HG03064 (cell line): ENCODE results near the gene EHD2.
"Not testable (repeated sequence)": the region's sequence is repeated elsewhere in the genome, so short reads cannot be mapped to it uniquely, and the experiment has no call there.

ENCODE experiments used
- ATAC-seq: cut with Tn5 transposase; IDR thresholded peaks from one replicate; pipeline ENCODE4 v1.9.1; 2021; ENCODE audit warnings: low read depth; ENCODE audit not compliant: unreplicated experiment

The EHD2 gene

DNA sequence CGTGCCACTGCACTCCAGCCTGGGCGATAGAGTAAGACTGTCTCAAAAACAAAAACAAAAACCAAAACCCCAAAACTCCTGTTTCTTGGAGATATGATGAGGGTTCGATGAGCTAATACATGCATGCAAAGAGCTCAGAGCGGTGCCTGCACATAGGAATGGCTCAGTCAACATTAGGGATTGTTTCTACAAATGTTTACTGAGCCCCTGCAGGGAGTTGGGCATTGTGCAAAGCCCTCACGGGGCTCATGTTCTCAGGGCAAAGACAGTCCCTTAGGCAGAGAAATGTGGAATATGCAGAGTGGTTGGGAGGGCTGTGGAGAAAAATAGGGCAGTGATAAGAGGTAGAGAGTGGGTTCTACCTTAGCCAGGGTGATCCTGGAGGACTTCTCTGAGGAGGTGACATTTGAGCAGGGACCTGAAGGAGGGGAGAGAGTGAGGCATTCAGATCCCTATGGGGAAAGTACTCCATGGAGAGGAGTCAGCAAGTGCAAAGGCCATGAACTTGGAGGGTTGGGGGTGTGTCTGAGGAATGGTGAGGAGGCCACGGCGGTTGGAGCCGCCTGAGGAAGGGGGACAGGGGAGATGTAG, 1.5 kb upstream of the EHD2 start:
- no peak for ATAC-seq

- ATAC-seq, result no peak
These were observed 1.1 kb downstream of the EHD2 start for GRCh38 chr19:47714339-47714738.

GRCh38 chr19:47714855-47715254, 1.6 kb downstream of the EHD2 start:
- not testable (repeated sequence) for ATAC-seq

DNA sequence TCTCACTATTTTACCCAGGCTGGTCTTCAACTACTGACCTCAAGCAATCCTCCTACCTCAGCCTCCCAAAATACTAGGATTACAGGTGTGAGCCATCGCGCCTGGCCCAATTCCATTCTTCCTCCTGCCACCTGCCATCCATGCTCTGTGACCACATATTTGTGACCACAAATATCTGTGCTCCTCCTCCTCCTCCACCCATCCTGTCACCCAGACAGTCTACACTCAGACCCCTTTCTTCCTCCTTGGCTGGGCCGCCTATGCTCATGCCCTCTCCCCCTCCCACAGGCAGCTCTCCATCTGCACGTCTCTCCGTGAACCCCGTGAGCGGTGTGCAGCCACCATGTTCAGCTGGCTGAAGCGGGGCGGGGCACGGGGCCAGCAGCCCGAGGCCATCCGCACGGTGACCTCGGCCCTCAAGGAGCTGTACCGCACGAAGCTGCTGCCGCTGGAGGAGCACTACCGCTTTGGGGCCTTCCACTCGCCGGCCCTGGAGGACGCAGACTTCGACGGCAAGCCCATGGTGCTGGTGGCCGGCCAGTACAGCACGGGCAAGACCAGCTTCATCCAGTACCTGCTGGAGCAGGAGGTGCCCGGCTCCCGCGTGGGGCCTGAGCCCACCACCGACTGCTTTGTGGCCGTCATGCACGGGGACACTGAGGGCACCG, 3.2 kb downstream of the EHD2 start:
- no peak for ATAC-seq

GRCh38 chr19:47718415-47719046, 5.3 kb downstream of the EHD2 start:
- not testable (repeated sequence) for ATAC-seq

GRCh38 chr19:47719047-47719859, 6.0 kb downstream of the EHD2 start:
- ATAC-seq, result no peak

- no peak for ATAC-seq
These were observed 7.6 kb downstream of the EHD2 start for GRCh38 chr19:47720669-47721422.

- no peak for ATAC-seq
These were observed 10.3 kb downstream of the EHD2 start for GRCh38 chr19:47723581-47723940.

DNA sequence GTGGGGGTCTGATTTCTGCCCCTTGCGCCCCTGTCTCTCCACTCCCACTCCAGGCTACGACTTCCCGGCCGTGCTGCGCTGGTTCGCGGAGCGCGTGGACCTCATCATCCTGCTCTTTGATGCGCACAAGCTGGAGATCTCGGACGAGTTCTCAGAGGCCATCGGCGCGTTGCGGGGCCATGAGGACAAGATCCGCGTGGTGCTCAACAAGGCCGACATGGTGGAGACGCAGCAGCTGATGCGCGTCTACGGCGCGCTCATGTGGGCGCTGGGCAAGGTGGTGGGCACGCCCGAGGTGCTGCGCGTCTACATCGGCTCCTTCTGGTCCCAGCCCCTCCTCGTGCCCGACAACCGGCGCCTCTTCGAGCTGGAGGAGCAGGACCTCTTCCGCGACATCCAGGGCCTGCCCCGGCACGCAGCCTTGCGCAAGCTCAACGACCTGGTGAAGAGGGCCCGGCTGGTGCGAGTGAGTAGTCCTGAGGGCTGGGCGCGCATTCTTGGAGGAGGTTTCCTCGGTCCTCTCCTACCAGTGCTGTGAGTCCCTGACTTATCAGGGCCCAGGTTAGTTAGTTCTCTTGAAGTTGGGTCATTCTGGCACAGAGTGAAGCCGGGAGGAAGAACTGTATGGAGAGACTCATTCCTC, 12.7 kb downstream of the EHD2 start:
- ATAC-seq, result no peak

- no peak for ATAC-seq
These were observed 13.2 kb downstream of the EHD2 start for GRCh38 chr19:47726467-47726866.

GRCh38 chr19:47728295-47728694, 15.1 kb downstream of the EHD2 start:
- ATAC-seq, result not testable (repeated sequence)

DNA sequence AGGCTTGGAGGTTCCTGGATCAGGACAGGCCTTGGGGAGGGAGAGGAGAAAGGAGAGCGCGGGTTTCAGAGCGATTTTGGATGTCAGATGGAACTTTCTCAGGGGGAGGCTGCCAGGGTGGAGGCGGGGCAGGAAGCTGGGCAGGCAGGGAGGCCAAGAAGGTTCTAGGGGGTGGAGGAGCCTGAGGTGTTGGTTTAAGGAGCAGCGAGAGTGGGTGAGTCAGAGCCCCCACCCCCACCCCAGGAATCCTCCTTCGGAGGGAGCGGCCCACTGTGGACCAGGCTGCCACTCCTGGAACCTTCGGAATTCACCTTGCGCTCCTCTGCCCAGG, 16.2 kb downstream of the EHD2 start:
- no peak for ATAC-seq

GRCh38 chr19:47729799-47730520, 16.7 kb downstream of the EHD2 start:
- no peak for ATAC-seq

DNA sequence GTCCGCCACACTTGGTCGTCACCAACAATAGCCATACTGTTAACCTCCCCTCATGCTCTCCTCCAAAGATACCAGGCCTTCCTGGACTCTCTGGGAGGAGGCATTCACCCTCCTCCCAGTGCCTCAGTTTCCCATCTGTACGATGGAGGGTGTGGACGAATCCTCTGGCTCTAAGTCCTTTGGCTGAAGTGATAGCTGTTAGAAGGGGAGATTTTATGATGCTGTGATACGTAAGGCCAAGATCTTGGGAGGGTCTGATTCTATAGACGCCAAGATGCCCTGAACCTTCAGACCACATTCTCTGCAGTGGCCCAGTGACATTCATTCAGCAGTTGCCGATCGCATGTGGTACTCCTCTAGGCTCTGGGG, 17.3 kb downstream of the EHD2 start:
- ATAC-seq, result no peak

DNA sequence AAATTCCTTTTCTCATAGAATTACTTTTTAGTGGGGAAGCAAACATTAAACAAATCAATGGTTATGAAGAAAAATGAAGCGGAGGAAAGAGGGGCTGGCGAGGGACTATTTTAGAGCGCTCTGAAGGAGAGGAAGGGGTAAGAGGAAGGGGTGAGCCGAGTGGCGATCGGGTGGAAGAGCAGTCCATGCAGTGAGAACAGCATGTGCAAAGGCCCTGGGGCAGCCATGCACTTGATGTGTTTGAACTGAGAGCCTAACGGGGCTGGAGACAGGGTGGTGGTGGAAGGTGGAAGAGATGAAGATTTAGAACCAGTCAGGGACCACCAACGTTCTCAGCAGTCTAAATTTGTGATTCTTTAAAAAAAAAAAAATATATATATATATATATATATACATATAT, 17.7 kb downstream of the EHD2 start:
- no peak for ATAC-seq

GRCh38 chr19:47735131-47735530, 21.9 kb downstream of the EHD2 start:
- no peak for ATAC-seq

DNA sequence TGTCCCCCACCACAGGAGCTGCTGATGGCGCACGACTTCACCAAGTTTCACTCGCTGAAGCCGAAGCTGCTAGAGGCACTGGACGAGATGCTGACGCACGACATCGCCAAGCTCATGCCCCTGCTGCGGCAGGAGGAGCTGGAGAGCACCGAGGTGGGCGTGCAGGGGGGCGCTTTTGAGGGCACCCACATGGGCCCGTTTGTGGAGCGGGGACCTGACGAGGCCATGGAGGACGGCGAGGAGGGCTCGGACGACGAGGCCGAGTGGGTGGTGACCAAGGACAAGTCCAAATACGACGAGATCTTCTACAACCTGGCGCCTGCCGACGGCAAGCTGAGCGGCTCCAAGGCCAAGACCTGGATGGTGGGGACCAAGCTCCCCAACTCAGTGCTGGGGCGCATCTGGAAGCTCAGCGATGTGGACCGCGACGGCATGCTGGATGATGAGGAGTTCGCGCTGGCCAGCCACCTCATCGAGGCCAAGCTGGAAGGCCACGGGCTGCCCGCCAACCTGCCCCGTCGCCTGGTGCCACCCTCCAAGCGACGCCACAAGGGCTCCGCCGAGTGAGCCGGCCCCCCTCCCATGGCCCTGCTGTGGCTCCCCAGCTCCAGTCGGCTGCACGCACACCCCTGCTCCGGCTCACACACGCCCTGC, 27.8 kb downstream of the EHD2 start:
- ATAC-seq, result no peak

DNA sequence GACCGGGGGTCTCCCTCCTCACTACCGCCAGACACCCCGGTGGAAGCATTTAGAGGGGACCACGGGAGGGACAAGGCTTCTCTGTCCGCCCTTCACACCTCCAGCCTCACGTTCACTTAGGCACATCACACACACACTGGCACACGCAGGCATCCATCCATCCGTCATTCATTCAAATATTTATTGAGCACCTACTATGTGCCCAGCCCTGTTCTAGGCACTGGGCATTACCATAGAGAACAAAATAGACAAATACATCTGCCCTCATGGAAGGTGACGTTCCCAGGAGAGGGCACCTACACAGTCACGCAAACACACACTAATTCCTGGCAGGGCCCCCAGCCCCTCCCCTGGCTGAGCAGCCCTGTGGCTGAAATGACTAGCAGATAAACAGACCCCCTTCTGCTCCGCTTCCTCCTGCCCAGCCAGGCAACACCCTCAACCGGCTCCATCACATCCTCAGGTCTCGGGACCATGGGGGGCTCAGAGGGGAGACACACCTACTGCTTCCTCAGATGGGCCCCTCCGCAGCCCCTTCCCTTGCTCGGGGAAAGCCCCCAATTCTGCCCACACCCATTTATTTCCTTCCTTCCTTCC, 28.4 kb downstream of the EHD2 start:
- ATAC-seq, result no peak

DNA sequence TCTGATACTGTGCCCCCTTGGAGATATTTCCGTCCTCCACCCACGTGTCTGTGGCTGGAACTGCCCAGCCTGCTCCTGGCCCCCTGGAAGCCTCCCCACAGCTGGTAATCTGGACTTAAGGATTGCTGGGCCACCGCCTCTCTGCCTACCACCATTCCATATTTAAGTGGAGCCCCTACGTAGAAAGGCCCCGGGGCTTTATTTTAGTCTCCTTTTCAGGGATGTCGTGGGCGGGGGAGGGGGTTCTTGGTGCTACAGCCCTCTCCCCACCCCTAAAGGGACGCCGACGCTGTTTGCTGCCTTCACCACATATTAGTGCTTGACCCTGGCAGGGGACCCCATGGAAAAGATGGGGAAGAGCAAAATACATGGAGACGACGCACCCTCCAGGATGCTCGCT, 29.4 kb downstream of the EHD2 start:
- ATAC-seq, result no peak
